Endothelial cell (in vitro differentiated cells): ENCODE measurements around the gene SP2. TPM values are rescaled to one million over a fixed set of nuclear protein-coding genes. Genes with fewer than 3 reads are reported as not detected.

Experiments
- DNase-seq: peaks from one replicate; pipeline ENCODE4 v3.0.0; 2021; ENCODE audit warnings: low spot score
- H3K27ac Mint-ChIP-seq: one replicate; pipeline ENCODE4 v1.8.0; 2021; ENCODE audit warnings: mixed read lengths, inconsistent platforms; ENCODE audit not compliant: unreplicated experiment
- H3K27me3 Mint-ChIP-seq: one replicate; pipeline ENCODE4 v1.8.0; 2021; ENCODE audit warnings: mild to moderate bottlenecking, moderate library complexity, mixed read lengths, inconsistent platforms; ENCODE audit not compliant: unreplicated experiment
- H3K36me3 Mint-ChIP-seq: one replicate; pipeline ENCODE4 v1.8.0; 2021; ENCODE audit warnings: mild to moderate bottlenecking, low read depth, mixed read lengths, inconsistent platforms; ENCODE audit not compliant: unreplicated experiment
- H3K4me1 Mint-ChIP-seq: one replicate; pipeline ENCODE4 v1.8.0; 2021; ENCODE audit warnings: mild to moderate bottlenecking, mixed read lengths, inconsistent platforms; ENCODE audit not compliant: unreplicated experiment
- H3K4me3 Mint-ChIP-seq: one replicate; pipeline ENCODE4 v1.8.0; 2021; ENCODE audit warnings: mild to moderate bottlenecking, mixed read lengths, inconsistent platforms; ENCODE audit not compliant: unreplicated experiment
- H3K9me3 Mint-ChIP-seq: one replicate; pipeline ENCODE4 v1.8.0; 2021; ENCODE audit warnings: mixed read lengths, inconsistent platforms; ENCODE audit not compliant: unreplicated experiment
- CTCF ChIP-seq: fragments of 200-600 bp; sonication (generic); IDR thresholded peaks from one replicate; pipeline ENCODE4 v1.5.0; 2021; ENCODE audit warnings: antibody characterized with exemption; ENCODE audit not compliant: unreplicated experiment
- total RNA-seq: library from RNA; stranded (reverse); fragmentation: NEBNext Ultra II Directional; extraction: Animal tissue kit (Norgen Biotek cat#: 25700); gene quantifications from one replicate; pipeline ENCODE4 v1.2.1, GENCODE V29; 2021; ENCODE audit not compliant: unreplicated experiment

The SP2 gene
- total RNA-seq, 1 donor from 2014 or later, result 12.4 TPM

GRCh38 chr17:47902039-47902744 is 6.2 kb downstream of the SP2 start:
- Mint-ChIP-seq H3K4me3 (no peak overlapping the region), H3K9me3 (no peaks in the 10 kb centered on the region), H3K27ac (no peak overlapping the region), H3K4me1 (peaks cover 4% of the 10 kb centered on the region), H3K36me3 (peaks cover 31% of the 10 kb centered on the region), H3K27me3 (no peaks in the 10 kb centered on the region)
- no peak for TF ChIP-seq CTCF
- DNase-seq, result no peak

GRCh38 chr17:47905221-47905733 is 9.2 kb downstream of the SP2 start:
- no peaks in the 10 kb centered on the region for H3K27me3 Mint-ChIP-seq
- no peak overlapping the region for H3K4me3 Mint-ChIP-seq
- no peak for TF ChIP-seq CTCF
- no peaks in the 10 kb centered on the region for H3K9me3 Mint-ChIP-seq
- H3K4me1 Mint-ChIP-seq, result no peaks in the 10 kb centered on the region
- no peak for DNase-seq
- H3K27ac Mint-ChIP-seq, result no peak overlapping the region
- H3K36me3 Mint-ChIP-seq, result peaks cover 29% of the 10 kb centered on the region

- no peak for DNase-seq
- Mint-ChIP-seq H3K27me3 (peaks cover 2% of the 10 kb centered on the region), H3K9me3 (no peaks in the 10 kb centered on the region), H3K4me3 (peak overlapping the region; percentile 70), H3K4me1 (no peaks in the 10 kb centered on the region), H3K27ac (no peak overlapping the region), H3K36me3 (peaks cover 29% of the 10 kb centered on the region)
- TF ChIP-seq CTCF, result no peak
These were observed 10.4 kb downstream of the SP2 start for GRCh38 chr17:47906443-47906842.

- Mint-ChIP-seq H3K4me3 (no peak overlapping the region), H3K36me3 (peaks cover 16% of the 10 kb centered on the region), H3K9me3 (no peaks in the 10 kb centered on the region), H3K4me1 (no peaks in the 10 kb centered on the region), H3K27ac (peak overlapping the region; percentile 24), H3K27me3 (peaks cover 4% of the 10 kb centered on the region)
- TF ChIP-seq CTCF, result no peak
- DNase-seq, result no peak
These were observed 12.0 kb downstream of the SP2 start for GRCh38 chr17:47907932-47908562.

GRCh38 chr17:47913050-47913449 is 17.0 kb downstream of the SP2 start:
- TF ChIP-seq CTCF, result no peak
- H3K4me1 Mint-ChIP-seq, result peaks cover 22% of the 10 kb centered on the region
- H3K4me3 Mint-ChIP-seq, result no peak overlapping the region
- no peak for DNase-seq
- peaks cover 4% of the 10 kb centered on the region for H3K27me3 Mint-ChIP-seq
- no peaks in the 10 kb centered on the region for H3K9me3 Mint-ChIP-seq
- no peak overlapping the region for H3K27ac Mint-ChIP-seq
- peaks cover 11% of the 10 kb centered on the region for H3K36me3 Mint-ChIP-seq
